PC-3 (cell line): ENCODE data around the gene KRTAP29-1. TPM values are rescaled to one million over a fixed set of nuclear protein-coding genes. Genes with fewer than 3 reads are reported as not detected.

Experiments used
- ATAC-seq: fragments of 200-7000 bp; cut with Tn5 transposase; 2 replicates; pipeline ENCODE4 v1.9.1; 2020; ENCODE audit warnings: mild to moderate bottlenecking, moderate library complexity
- BruUV-seq: library from RNA; stranded (reverse); fragments of 400-500 nt; replicated peaks from 2 replicates; lab custom pipeline; 2021; lab: Mats Ljungman, UMichigan
- CTCF ChIA-PET: fragments of 300-600 bp; sonication (Branson Sonifier 250); formaldehyde crosslinking; loops from one replicate; lab custom pipeline; 2022; ENCODE audit warnings: antibody characterized with exemption; lab: Charles Lee
- POLR2A ChIA-PET: fragments of 300-600 bp; sonication (Branson Sonifier 250); formaldehyde crosslinking; loops from one replicate; lab custom pipeline; 2022; ENCODE audit warnings: antibody characterized with exemption; ENCODE audit not compliant: unreplicated experiment; lab: Charles Lee
- DNase-seq: peaks from one replicate; pipeline ENCODE4 v3.0.0-alpha.2; 2015
- H2AFZ ChIP-seq: fragments of 300-600 bp; sonication (generic); 2 replicates; pipeline ENCODE4 v1.6.0; 2016; ENCODE audit warnings: antibody characterized with exemption, low read length
- H3F3A ChIP-seq: fragments of 300-600 bp; sonication (generic); one replicate; pipeline ENCODE4 v1.6.0; 2017; ENCODE audit warnings: antibody characterized with exemption, low read length, control low read depth, mild to moderate bottlenecking; ENCODE audit not compliant: unreplicated experiment
- H3K27ac ChIP-seq: fragments of 300-600 bp; sonication (generic); 2 replicates; pipeline ENCODE4 v1.5.1; 2016; ENCODE audit warnings: mild to moderate bottlenecking, low read length
- H3K27me3 ChIP-seq: fragments of 300-600 bp; sonication (generic); 2 replicates; pipeline ENCODE4 v1.6.1; 2016; ENCODE audit warnings: low read length, mixed read lengths
- H3K36me3 ChIP-seq: fragments of 300-600 bp; sonication (generic); 2 replicates; pipeline ENCODE4 v1.6.1; 2016; ENCODE audit warnings: low read depth, mixed run types, low read length, mixed read lengths
- H3K4me1 ChIP-seq: fragments of 300-600 bp; sonication (generic); 2 replicates; pipeline ENCODE4 v1.5.1; 2016; ENCODE audit warnings: low read length; ENCODE audit not compliant: insufficient read depth
- H3K4me2 ChIP-seq: fragments of 300-600 bp; sonication (generic); 2 replicates; pipeline ENCODE4 v1.6.0; 2016; ENCODE audit warnings: low read length
- H3K4me3 ChIP-seq: fragments of 300-600 bp; sonication (generic); 2 replicates; pipeline ENCODE4 v1.5.1; 2016; ENCODE audit warnings: mild to moderate bottlenecking, low read length, mixed read lengths
- H3K79me2 ChIP-seq: fragments of 300-600 bp; sonication (generic); 2 replicates; pipeline ENCODE4 v1.6.1; 2017; ENCODE audit warnings: low read length, mixed read lengths
- H3K9ac ChIP-seq: fragments of 300-600 bp; sonication (generic); 2 replicates; pipeline ENCODE4 v1.6.0; 2016; ENCODE audit warnings: mild to moderate bottlenecking, low read length
- H3K9me2 ChIP-seq: fragments of 300-600 bp; sonication (generic); replicated peaks from 2 replicates; pipeline ENCODE4 v1.6.1; 2016; ENCODE audit warnings: mixed run types, low read length, mixed read lengths
- H3K9me3 ChIP-seq: fragments of 300-600 bp; sonication (generic); 2 replicates; pipeline ENCODE4 v1.6.1; 2016; ENCODE audit warnings: low read length, mixed read lengths
- H4K20me1 ChIP-seq: fragments of 300-600 bp; sonication (generic); 2 replicates; pipeline ENCODE4 v1.6.1; 2016; ENCODE audit warnings: low read length, mixed read lengths
- EZH2 ChIP-seq: fragments of 300-600 bp; sonication (generic); IDR thresholded peaks from one replicate; pipeline ENCODE4 v1.6.1; 2017; ENCODE audit warnings: antibody characterized with exemption, mild to moderate bottlenecking, low read length; ENCODE audit not compliant: unreplicated experiment
- EZH2phosphoT487 ChIP-seq: fragments of 300-600 bp; sonication (generic); IDR thresholded peaks from 2 replicates; pipeline ENCODE4 v1.6.1; 2018; ENCODE audit warnings: mild to moderate bottlenecking, antibody characterized with exemption, low read length, borderline replicate concordance
- intact Hi-C: fragments of 100-400 bp; cut with micrococcal nuclease; formaldehyde crosslinking; loops from 2 replicates; pipeline ENCODE4 v1.9.0; 2023
- total RNA-seq: library from RNA; depleted of rRNA; stranded (reverse); fragments of >200 nt; gene quantifications from 2 replicates; pipeline ENCODE4 v1.2.3, GENCODE V29; 2014
- TF ChIP-seq, protein P1 (sequence below): fragments of 300-600 bp; sonication (generic); conservative IDR thresholded peaks from 2 replicates; pipeline ENCODE4 v1.5.1; 2017; ENCODE audit warnings: antibody characterized with exemption, low read depth, mild to moderate bottlenecking, low read length

KRTAP29-1 gene
- total RNA-seq, 1 experiment from 2014 or later, result not detected

DNA sequence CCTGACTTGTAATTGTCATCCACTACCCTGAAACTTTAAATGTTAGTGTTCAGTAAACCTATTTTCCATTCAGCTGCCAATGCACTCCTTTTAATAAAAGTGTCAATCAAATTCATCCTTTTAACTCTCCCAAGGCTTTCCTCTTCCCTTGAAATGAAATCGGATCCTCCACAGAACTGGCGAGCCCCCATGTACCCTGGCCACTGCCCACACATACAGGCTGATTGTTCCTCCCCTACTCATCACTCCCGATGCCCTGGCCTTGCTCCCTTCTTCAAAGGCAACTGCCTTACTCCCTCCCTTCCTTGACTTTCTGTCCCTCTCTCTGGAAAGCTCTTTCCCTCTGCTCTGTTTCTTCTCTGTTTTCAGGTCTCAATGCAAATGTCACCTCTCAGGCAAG is 40.4 kb upstream of the KRTAP29-1 start:
- Histone ChIP-seq H3K4me1 (no peaks in the 10 kb centered on the region), H3K79me2 (no peaks in the 10 kb centered on the region), H2AFZ (no peak overlapping the region), H3K4me2 (no peak overlapping the region), H3K4me3 (no peak overlapping the region), H3K9me2 (no peaks in the 10 kb centered on the region), H3F3A (no peaks in the 10 kb centered on the region), H3K36me3 (no peaks in the 10 kb centered on the region), H3K9me3 (no peaks in the 10 kb centered on the region), H4K20me1 (no peaks in the 10 kb centered on the region), H3K9ac (no peak overlapping the region), H3K27ac (no peak overlapping the region), H3K27me3 (no peaks in the 10 kb centered on the region)
- intact Hi-C loops, result no loop called here
- ChIA-PET CTCF (no interaction called here), POLR2A (no interaction called here)
- TF ChIP-seq, protein P1, sequence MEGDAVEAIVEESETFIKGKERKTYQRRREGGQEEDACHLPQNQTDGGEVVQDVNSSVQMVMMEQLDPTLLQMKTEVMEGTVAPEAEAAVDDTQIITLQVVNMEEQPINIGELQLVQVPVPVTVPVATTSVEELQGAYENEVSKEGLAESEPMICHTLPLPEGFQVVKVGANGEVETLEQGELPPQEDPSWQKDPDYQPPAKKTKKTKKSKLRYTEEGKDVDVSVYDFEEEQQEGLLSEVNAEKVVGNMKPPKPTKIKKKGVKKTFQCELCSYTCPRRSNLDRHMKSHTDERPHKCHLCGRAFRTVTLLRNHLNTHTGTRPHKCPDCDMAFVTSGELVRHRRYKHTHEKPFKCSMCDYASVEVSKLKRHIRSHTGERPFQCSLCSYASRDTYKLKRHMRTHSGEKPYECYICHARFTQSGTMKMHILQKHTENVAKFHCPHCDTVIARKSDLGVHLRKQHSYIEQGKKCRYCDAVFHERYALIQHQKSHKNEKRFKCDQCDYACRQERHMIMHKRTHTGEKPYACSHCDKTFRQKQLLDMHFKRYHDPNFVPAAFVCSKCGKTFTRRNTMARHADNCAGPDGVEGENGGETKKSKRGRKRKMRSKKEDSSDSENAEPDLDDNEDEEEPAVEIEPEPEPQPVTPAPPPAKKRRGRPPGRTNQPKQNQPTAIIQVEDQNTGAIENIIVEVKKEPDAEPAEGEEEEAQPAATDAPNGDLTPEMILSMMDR, result no peak
- no peak for TF ChIP-seq EZH2
- no peak for TF ChIP-seq EZH2phosphoT487
- no peak for DNase-seq
- BruUV-seq, result no TSS peak
- ATAC-seq, result no peak

DNA sequence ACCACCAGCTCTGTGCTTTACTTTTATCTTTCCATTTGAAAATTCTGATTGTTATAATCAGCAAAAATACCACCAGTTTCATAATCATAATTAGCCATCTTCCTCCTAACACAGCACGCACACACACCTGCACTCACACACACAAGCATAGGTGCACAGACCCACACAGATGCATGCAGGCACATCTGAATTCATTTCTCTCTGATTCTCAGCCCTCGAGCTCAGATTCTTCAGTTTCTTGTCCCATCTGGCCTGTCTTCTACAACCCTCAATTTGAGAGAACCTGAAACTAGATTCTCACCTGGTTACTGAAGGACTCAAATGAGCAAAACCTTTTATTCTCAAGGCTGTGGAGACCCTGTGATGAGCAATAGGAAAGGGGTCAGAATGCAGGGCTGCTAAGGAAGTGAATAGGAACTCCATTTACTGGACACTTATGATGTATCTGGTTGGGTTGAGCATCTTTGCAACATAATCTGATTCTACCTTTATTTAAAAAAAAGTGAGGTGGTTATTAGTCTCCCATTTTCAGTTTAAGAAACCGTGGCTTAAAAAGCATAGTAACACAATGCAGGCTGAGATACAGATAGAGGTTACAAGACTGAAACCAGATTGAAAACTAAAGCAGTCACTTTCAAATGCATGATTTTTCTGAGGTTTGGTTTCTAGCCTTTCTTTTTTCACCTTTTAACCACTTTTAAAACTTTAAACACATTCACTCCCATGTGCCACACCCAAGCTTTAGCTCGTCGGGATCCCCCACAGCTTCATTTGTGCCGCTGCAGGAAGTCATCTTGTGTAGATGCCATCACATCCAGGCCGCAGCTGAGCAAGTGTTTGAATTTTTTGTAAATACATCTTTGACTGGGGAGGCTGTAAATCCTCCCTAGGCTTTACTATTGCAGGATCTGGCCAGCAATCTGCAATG is 38.5 kb upstream of the KRTAP29-1 start:
- ChIA-PET CTCF (no interaction called here), POLR2A (no interaction called here)
- Histone ChIP-seq H3K4me2 (no peak overlapping the region), H3K4me1 (no peaks in the 10 kb centered on the region), H3K4me3 (no peak overlapping the region), H3K36me3 (no peaks in the 10 kb centered on the region), H3K9ac (no peak overlapping the region), H4K20me1 (no peaks in the 10 kb centered on the region), H3K27ac (no peak overlapping the region), H3K9me2 (no peaks in the 10 kb centered on the region), H3K79me2 (no peaks in the 10 kb centered on the region), H2AFZ (no peak overlapping the region), H3F3A (no peaks in the 10 kb centered on the region), H3K9me3 (no peaks in the 10 kb centered on the region), H3K27me3 (no peaks in the 10 kb centered on the region)
- BruUV-seq, result no TSS peak
- ATAC-seq (no peak), DNase-seq (no peak)
- TF ChIP-seq, protein P1, result no peak
- TF ChIP-seq EZH2phosphoT487 (no peak), EZH2 (no peak)
- intact Hi-C loops, result no loop called here

DNA sequence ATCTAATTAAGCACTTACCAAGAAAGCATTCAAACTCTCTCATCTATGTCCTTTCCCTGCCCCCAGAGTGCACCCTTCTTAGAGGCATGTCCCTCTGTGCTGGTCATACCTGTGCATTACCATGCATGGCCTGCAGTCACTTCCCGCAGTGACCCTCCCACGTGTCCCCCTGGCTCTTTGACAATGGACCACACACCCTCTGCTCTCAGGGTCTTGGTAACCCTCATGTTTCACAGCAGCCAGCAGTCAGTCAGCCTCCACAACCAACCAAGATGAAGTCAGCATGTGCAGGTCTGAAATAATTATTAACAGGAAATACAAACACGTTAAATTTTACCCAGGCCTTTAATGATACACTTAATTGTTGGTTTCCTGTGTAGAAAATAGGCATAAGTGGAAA is 37.8 kb upstream of the KRTAP29-1 start:
- no TSS peak for BruUV-seq
- Histone ChIP-seq H3K36me3 (no peaks in the 10 kb centered on the region), H3K9ac (no peak overlapping the region), H3K27ac (no peak overlapping the region), H3K4me3 (no peak overlapping the region), H3K4me1 (no peaks in the 10 kb centered on the region), H4K20me1 (no peaks in the 10 kb centered on the region), H2AFZ (no peak overlapping the region), H3K27me3 (no peaks in the 10 kb centered on the region), H3K79me2 (no peaks in the 10 kb centered on the region), H3F3A (no peaks in the 10 kb centered on the region), H3K4me2 (no peak overlapping the region), H3K9me3 (no peaks in the 10 kb centered on the region), H3K9me2 (no peaks in the 10 kb centered on the region)
- intact Hi-C loops, result no loop called here
- ChIA-PET POLR2A (interaction anchor here (0.7 kb wide), 1 partner anchor 495 kb away, joined by 3 read pairs; no protein-coding TSS in a partner anchor), CTCF (no interaction called here)
- TF ChIP-seq EZH2, result no peak
- TF ChIP-seq, protein P1, result no peak
- no peak for TF ChIP-seq EZH2phosphoT487
- ATAC-seq (no peak), DNase-seq (no peak)
